T-cell (primary cell): Measurements from ENCODE around the gene SCN5A. TPM values are rescaled to one million over a fixed set of nuclear protein-coding genes. Genes with fewer than 3 reads are reported as not detected.

ENCODE experiments used
- ATAC-seq, 4 experiments: fragments of 200-7000 bp in 3 of 4; fragments of 150-1000 bp in 1 of 4; cut with Tn5 transposase; replicated peaks in 1 of 4; 1 replicate in 3 of 4; 2 replicates in 1 of 4; pipeline ENCODE4 v1.10.0; 2021; ENCODE audit warnings: moderate library complexity in 3 of 4, mild to moderate bottlenecking in 2 of 4, moderate number of reproducible peaks in 1 of 4
- CTCF ChIA-PET, 2 donors: fragments of 300-600 bp; sonication (Branson Sonifier 250); formaldehyde crosslinking; loops; one replicate each; lab custom pipeline; 2022; ENCODE audit warnings: antibody characterized with exemption in 2 of 2; lab: Charles Lee
- POLR2A ChIA-PET, 2 donors: fragments of 300-600 bp; sonication (Branson Sonifier 250); formaldehyde crosslinking; loops; one replicate each; lab custom pipeline; 2022; ENCODE audit warnings: antibody characterized with exemption in 2 of 2; lab: Charles Lee
- DNase-seq, 35 experiments: peaks; one replicate each; pipeline versions ENCODE4 v3.0.0 to v3.0.0-alpha.2; 2013 to 2023
- H3K27ac ChIP-seq: one replicate; pipeline ENCODE4 v1.5.1; 2013; ENCODE audit warnings: low read length
- H3K27me3 ChIP-seq, 2 experiments: replicated peaks in 1 of 2; 1 replicate in 1 of 2; 2 replicates in 1 of 2; pipeline versions ENCODE4 v1.6.1 to v1.7.0; 2013; ENCODE audit warnings: low read length in 1 of 2, mixed read lengths in 1 of 2; ENCODE audit not compliant: control insufficient read depth in 2 of 2, insufficient read depth in 2 of 2; ENCODE audit errors: extremely low read depth in 1 of 2
- H3K36me3 ChIP-seq, 2 donors: 1 replicate in 1 of 2; 2 replicates in 1 of 2; pipeline versions ENCODE4 v1.6.1 to v1.7.0; 2013; ENCODE audit warnings: low read length in 1 of 2; ENCODE audit not compliant: control insufficient read depth in 2 of 2, insufficient read depth in 1 of 2; ENCODE audit errors: extremely low read depth in 1 of 2
- H3K4me1 ChIP-seq, 2 experiments: 1 replicate in 1 of 2; 2 replicates in 1 of 2; pipeline versions ENCODE4 v1.6.1 to v1.7.0; 2013; ENCODE audit warnings: low read length in 2 of 2, mixed read lengths in 1 of 2; ENCODE audit not compliant: insufficient read depth in 2 of 2, control insufficient read depth in 1 of 2; ENCODE audit errors: extremely low read depth in 1 of 2
- H3K4me3 ChIP-seq, 2 donors: 1 replicate in 1 of 2; 2 replicates in 1 of 2; pipeline versions ENCODE4 v1.5.1 to v1.7.0; 2013; ENCODE audit warnings: mild to moderate bottlenecking in 2 of 2, low read length in 1 of 2, moderate library complexity in 1 of 2; ENCODE audit not compliant: control insufficient read depth in 1 of 2; ENCODE audit errors: extremely low read depth in 1 of 2
- H3K9me3 ChIP-seq: 2 replicates; pipeline ENCODE4 v1.7.0; 2013
- H3K27ac Mint-ChIP-seq, 2 donors: one replicate each; pipeline ENCODE4 v1.8.0; 2020 to 2021; ENCODE audit warnings: mild to moderate bottlenecking in 2 of 2, mixed read lengths in 2 of 2
- H3K27me3 Mint-ChIP-seq, 2 donors: one replicate each; pipeline ENCODE4 v1.8.0; 2021 to 2022; ENCODE audit warnings: mixed read lengths in 2 of 2
- H3K36me3 Mint-ChIP-seq: one replicate; pipeline ENCODE4 v1.8.0; 2021; ENCODE audit warnings: mixed read lengths
- H3K4me1 Mint-ChIP-seq, 3 donors: one replicate each; pipeline ENCODE4 v1.8.0; 2020 to 2022; ENCODE audit warnings: mixed read lengths in 3 of 3, mild to moderate bottlenecking in 1 of 3
- H3K4me3 Mint-ChIP-seq, 3 donors: one replicate each; pipeline ENCODE4 v1.8.0; 2020 to 2022; ENCODE audit warnings: mild to moderate bottlenecking in 3 of 3, mixed read lengths in 3 of 3, moderate library complexity in 3 of 3
- H3K9me3 Mint-ChIP-seq, 3 donors: one replicate each; pipeline ENCODE4 v1.8.0; 2020 to 2022; ENCODE audit warnings: mixed read lengths in 3 of 3
- WGBS: methylation state at CpG from one replicate; pipeline ENCODE4 v1.1.5; 2013; ENCODE audit warnings: missing lambda C conversion rate; ENCODE audit not compliant: insufficient coverage; 5-methylcytosine and 5-hydroxymethylcytosine counted together
- total RNA-seq, 35 experiments: library from RNA in 6 of 35; stranded (reverse) in 6 of 35; fragments of 120-200 nt in 1 of 35; gene quantifications; one replicate each; pipeline versions ENCODE4 v1.2.1 to v1.2.4 and lab custom pipeline; 2013 to 2026

The SCN5A gene
- total RNA-seq, 5 donors from 2014 or later (not counting 1 experiment from before 2014, with no cell fraction given): 0.12 to 0.47 (median 0.23) TPM; not detected in 2

GRCh38 chr3:38549957-38550840, 99.3 kb downstream of the SCN5A start:
- Histone ChIP-seq H3K36me3 (no peaks in the 10 kb centered on the region), H3K27me3 (peaks cover 0 to 1% of the 10 kb centered on the region in 2 experiments), H3K27ac (no peak overlapping the region), H3K9me3 (no peaks in the 10 kb centered on the region), H3K4me3 (no peak overlapping the region), H3K4me1 (no peaks in the 10 kb centered on the region)
- H3K27me3 Mint-ChIP-seq: peaks cover 0 to 5% of the 10 kb centered on the region in 2 donors
- ChIA-PET POLR2A (no interaction called here), CTCF (no interaction called here)
- H3K9me3 Mint-ChIP-seq: peaks cover 2 to 5% (median 4%) of the 10 kb centered on the region in 3 donors
- WGBS: 94% methylated on average over 31 of the region's 33 CpGs
- H3K27ac Mint-ChIP-seq: no peak overlapping the region
- no peak overlapping the region for H3K4me3 Mint-ChIP-seq
- H3K4me1 Mint-ChIP-seq: no peaks in the 10 kb centered on the region
- no peak for DNase-seq
- no peak for ATAC-seq
- no peaks in the 10 kb centered on the region for H3K36me3 Mint-ChIP-seq

- Histone ChIP-seq H3K36me3 (no peaks in the 10 kb centered on the region), H3K9me3 (no peaks in the 10 kb centered on the region), H3K27me3 (no peaks in the 10 kb centered on the region), H3K27ac (no peak overlapping the region), H3K4me3 (no peak overlapping the region), H3K4me1 (no peaks in the 10 kb centered on the region)
- peaks cover 2 to 5% (median 4%) of the 10 kb centered on the region in 3 donors for H3K9me3 Mint-ChIP-seq
- H3K4me1 Mint-ChIP-seq: no peaks in the 10 kb centered on the region
- POLR2A ChIA-PET: no interaction called here
- H3K36me3 Mint-ChIP-seq: no peaks in the 10 kb centered on the region
- no peak overlapping the region for H3K4me3 Mint-ChIP-seq
- 62% methylated on average over 3 of the region's 7 CpGs for WGBS
- no peak overlapping the region for H3K27ac Mint-ChIP-seq
- DNase-seq (no peak), ATAC-seq (no peak)
- peaks cover 0 to 5% of the 10 kb centered on the region in 2 donors for H3K27me3 Mint-ChIP-seq
- CTCF ChIA-PET: no interaction called here
Measured at GRCh38 chr3:38549486-38549885, 100.0 kb downstream of the SCN5A start.

DNA sequence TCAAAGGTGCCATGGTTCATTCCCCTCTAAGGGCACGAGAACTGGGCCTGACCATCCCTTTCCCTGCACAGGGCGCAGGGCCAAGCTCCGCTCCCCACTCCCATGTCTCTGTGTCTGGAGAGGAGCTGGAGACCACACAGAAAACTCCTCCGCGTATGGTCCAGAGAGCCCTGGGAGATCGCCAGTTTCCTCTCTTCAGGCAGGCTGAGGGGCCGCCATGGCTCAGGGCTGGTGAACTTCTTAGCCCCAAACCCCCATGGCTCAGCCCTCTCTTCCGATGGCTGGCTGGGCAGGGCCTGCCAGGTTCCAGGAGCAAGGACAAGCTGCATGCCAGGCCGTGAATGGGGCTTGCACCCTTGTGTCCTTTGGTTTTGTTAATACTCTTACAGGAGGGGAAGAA, 100.4 kb downstream of the SCN5A start:
- Histone ChIP-seq H3K9me3 (no peaks in the 10 kb centered on the region), H3K4me3 (no peak overlapping the region), H3K27ac (no peak overlapping the region), H3K27me3 (no peaks in the 10 kb centered on the region), H3K4me1 (no peaks in the 10 kb centered on the region), H3K36me3 (no peaks in the 10 kb centered on the region)
- CTCF ChIA-PET: no interaction called here
- Mint-ChIP-seq H3K36me3 (no peaks in the 10 kb centered on the region), H3K27ac (no peak overlapping the region), H3K4me3 (no peak overlapping the region), H3K9me3 (peaks cover 0 to 5% (median under 1%) of the 10 kb centered on the region in 3 donors), H3K4me1 (no peaks in the 10 kb centered on the region), H3K27me3 (peaks cover 0 to 5% of the 10 kb centered on the region in 2 donors)
- POLR2A ChIA-PET: no interaction called here
- no peak for ATAC-seq
- DNase-seq: no peak
- WGBS: 80% methylated on average over 4 of the region's 9 CpGs

DNA sequence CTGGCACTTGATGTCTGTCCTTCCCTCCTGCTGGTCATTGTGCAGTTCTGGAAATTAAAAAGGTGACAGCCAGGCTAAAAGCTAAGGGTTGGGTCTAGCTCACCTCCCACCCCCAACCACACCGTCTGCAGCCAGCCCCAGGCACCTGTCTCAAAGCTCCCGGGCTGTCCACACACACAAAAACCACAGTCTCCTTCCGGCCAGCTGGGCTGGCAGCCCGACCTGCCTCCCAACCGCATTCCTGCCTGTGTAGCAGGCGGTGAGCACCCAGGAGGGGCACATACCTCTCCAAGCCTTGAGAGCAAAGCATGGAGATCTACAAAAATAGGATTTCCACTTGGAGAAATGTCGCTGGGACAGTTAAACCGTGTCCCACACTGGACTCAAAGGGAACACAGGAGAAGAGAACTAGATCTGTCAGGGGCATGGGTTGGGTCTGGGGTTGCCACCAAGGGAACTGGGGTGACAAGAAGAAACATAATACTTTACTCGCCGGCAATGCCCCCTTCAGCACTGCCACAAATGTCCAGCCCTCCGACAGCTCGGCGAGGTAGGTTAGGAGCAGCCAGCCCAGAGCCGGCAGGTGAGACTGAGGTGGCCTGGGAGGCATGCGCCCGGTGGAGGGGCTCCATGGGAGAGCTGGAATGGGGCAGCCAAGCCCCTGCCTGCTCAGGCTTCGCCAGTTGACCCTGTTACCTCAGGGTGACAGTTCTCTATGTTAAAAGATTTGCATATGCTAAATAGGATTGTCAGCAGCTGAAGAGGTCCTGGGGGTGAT, 101.1 kb downstream of the SCN5A start:
- H3K4me3 ChIP-seq: no peak overlapping the region
- no peak for DNase-seq
- Mint-ChIP-seq H3K27me3 (peaks cover 0 to 5% of the 10 kb centered on the region in 2 donors), H3K36me3 (no peaks in the 10 kb centered on the region), H3K9me3 (peaks cover 0 to 5% (median 0%) of the 10 kb centered on the region in 3 donors), H3K27ac (no peak overlapping the region), H3K4me3 (no peak overlapping the region), H3K4me1 (no peaks in the 10 kb centered on the region)
- CTCF ChIA-PET: no interaction called here
- no peaks in the 10 kb centered on the region for H3K27me3 ChIP-seq
- H3K27ac ChIP-seq: no peak overlapping the region
- WGBS: 61% methylated on average over 14 of the region's 17 CpGs
- H3K36me3 ChIP-seq: no peaks in the 10 kb centered on the region
- no peaks in the 10 kb centered on the region for H3K9me3 ChIP-seq
- no peak for ATAC-seq
- POLR2A ChIA-PET: no interaction called here
- H3K4me1 ChIP-seq: no peaks in the 10 kb centered on the region

DNA sequence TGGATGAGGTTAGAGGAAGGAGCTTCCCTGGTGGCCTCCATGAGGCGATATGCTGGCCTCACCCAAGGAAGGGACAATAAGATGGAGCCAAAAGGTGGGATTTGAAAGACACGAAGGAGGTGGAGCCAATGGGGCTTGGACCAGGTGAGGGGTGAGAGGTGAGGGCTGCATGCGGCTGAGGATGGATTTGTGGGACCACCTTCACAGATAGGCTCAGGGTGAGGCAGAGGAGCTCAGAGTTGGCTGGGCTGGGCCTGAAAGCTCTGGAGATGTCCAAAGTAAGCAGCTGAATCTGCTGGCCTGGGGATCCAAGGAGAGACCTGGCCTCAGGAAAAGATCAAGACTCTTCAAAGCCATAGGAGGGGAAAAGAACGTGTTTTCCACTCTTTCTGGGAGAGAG, 103.5 kb downstream of the SCN5A start:
- H3K27me3 Mint-ChIP-seq: peaks cover 0 to 5% of the 10 kb centered on the region in 2 donors
- no peak overlapping the region for H3K4me3 ChIP-seq
- peaks cover 0 to 3% (median 0%) of the 10 kb centered on the region in 3 donors for H3K9me3 Mint-ChIP-seq
- H3K27me3 ChIP-seq: peaks cover 0 to 2% of the 10 kb centered on the region in 2 experiments
- H3K27ac Mint-ChIP-seq: no peak overlapping the region
- DNase-seq (no peak), ATAC-seq (no peak)
- no peaks in the 10 kb centered on the region for H3K36me3 ChIP-seq
- H3K36me3 Mint-ChIP-seq: no peaks in the 10 kb centered on the region
- H3K27ac ChIP-seq: no peak overlapping the region
- no peak overlapping the region for H3K4me3 Mint-ChIP-seq
- no peaks in the 10 kb centered on the region for H3K4me1 ChIP-seq
- ChIA-PET POLR2A (no interaction called here), CTCF (no interaction called here)
- H3K4me1 Mint-ChIP-seq: no peaks in the 10 kb centered on the region
- no peaks in the 10 kb centered on the region for H3K9me3 ChIP-seq
- 90% methylated on average over 2 of the region's 4 CpGs for WGBS

DNA sequence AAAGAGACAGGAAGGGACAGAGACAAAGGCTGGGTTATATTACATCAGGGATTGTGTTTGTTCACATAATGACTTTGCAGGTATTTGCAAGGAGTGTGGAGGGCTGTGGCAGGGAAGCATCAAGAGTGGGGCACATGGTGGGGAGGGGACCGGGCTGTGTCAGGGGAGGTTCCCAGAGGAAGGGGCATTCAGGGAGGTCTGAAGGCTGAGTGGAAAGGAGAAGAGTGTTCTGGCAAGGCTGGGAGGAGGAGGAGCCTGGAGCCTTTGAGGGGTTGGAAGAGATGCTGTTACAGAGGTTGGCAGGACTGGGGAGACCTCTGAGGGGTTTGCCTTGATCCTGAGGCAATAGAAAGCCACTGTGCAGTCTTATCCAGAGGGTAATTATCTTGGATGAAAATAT, 103.9 kb downstream of the SCN5A start:
- H3K27me3 ChIP-seq: peaks cover 0 to 2% of the 10 kb centered on the region in 2 experiments
- POLR2A ChIA-PET: no interaction called here
- Mint-ChIP-seq H3K4me1 (no peaks in the 10 kb centered on the region), H3K4me3 (no peak overlapping the region), H3K27ac (no peak overlapping the region), H3K27me3 (peaks cover 0 to 5% of the 10 kb centered on the region in 2 donors), H3K9me3 (no peaks in the 10 kb centered on the region), H3K36me3 (no peaks in the 10 kb centered on the region)
- no peaks in the 10 kb centered on the region for H3K9me3 ChIP-seq
- H3K4me3 ChIP-seq: no peak overlapping the region
- H3K36me3 ChIP-seq: no peaks in the 10 kb centered on the region
- CTCF ChIA-PET: no interaction called here
- DNase-seq: no peak
- no peaks in the 10 kb centered on the region for H3K4me1 ChIP-seq
- H3K27ac ChIP-seq: no peak overlapping the region
- no peak for ATAC-seq
- 100% methylated on average over 1 of the region's 1 CpG for WGBS
